Loucy (cell line): ENCODE measurements around the gene SCRN1.

Experiments
- H2AFZ ChIP-seq: fragments of 200-600 bp; sonication (generic); 2 replicates; pipeline ENCODE4 v1.6.0; 2016; ENCODE audit warnings: antibody characterized with exemption, mild to moderate bottlenecking, low read length, moderate library complexity
- H3F3A ChIP-seq: fragments of 200-600 bp; 2 replicates; pipeline ENCODE4 v1.6.0; 2016; ENCODE audit warnings: antibody characterized with exemption, low read depth, mild to moderate bottlenecking
- H3K27me3 ChIP-seq: fragments of 200-600 bp; sonication (generic); 2 replicates; pipeline ENCODE4 v1.6.1; 2014; ENCODE audit warnings: low read length, mild to moderate bottlenecking; ENCODE audit not compliant: insufficient read depth, poor library complexity, severe bottlenecking
- H3K36me3 ChIP-seq: fragments of 200-600 bp; sonication (generic); 2 replicates; pipeline ENCODE4 v1.6.1; 2016; ENCODE audit warnings: low read length; ENCODE audit not compliant: insufficient read depth
- H3K4me1 ChIP-seq: fragments of 200-600 bp; sonication (generic); 2 replicates; pipeline ENCODE4 v1.5.1; 2014; ENCODE audit warnings: low read length, mild to moderate bottlenecking; ENCODE audit not compliant: insufficient read depth, poor library complexity, severe bottlenecking
- H3K4me2 ChIP-seq: fragments of 200-600 bp; sonication (generic); 2 replicates; pipeline ENCODE4 v1.6.0; 2014; ENCODE audit warnings: antibody characterized with exemption, low read length, low read depth, mild to moderate bottlenecking; ENCODE audit not compliant: poor library complexity, severe bottlenecking
- H3K4me3 ChIP-seq: fragments of 200-600 bp; sonication (generic); 2 replicates; pipeline ENCODE4 v1.5.1; 2014; ENCODE audit warnings: low read length, mild to moderate bottlenecking, mixed read lengths; ENCODE audit not compliant: poor library complexity, severe bottlenecking
- H3K79me2 ChIP-seq: fragments of 200-600 bp; sonication (generic); 2 replicates; pipeline ENCODE4 v1.6.1; 2014; ENCODE audit warnings: low read length; ENCODE audit not compliant: insufficient read depth
- H3K9ac ChIP-seq: fragments of 200-600 bp; sonication (generic); 2 replicates; pipeline ENCODE4 v1.6.0; 2014; ENCODE audit warnings: mild to moderate bottlenecking, low read depth, low read length, moderate library complexity; ENCODE audit not compliant: poor library complexity, severe bottlenecking
- H3K9me2 ChIP-seq: fragments of 200-600 bp; sonication (generic); replicated peaks from 2 replicates; pipeline ENCODE4 v1.6.1; 2016; ENCODE audit warnings: low read depth, low read length, mixed read lengths
- H3K9me3 ChIP-seq: fragments of 200-600 bp; sonication (generic); 2 replicates; pipeline ENCODE4 v1.6.1; 2014; ENCODE audit warnings: mild to moderate bottlenecking, antibody characterized with exemption, low read length, low read depth; ENCODE audit not compliant: insufficient read depth
- H4K20me1 ChIP-seq: fragments of 200-600 bp; sonication (generic); 2 replicates; pipeline ENCODE4 v1.6.0; 2014; ENCODE audit warnings: antibody characterized with exemption, low read length, mild to moderate bottlenecking; ENCODE audit not compliant: insufficient read depth, poor library complexity, severe bottlenecking
- CTCF ChIP-seq: fragments of 200-600 bp; sonication (generic); conservative IDR thresholded peaks from 2 replicates; pipeline ENCODE4 v1.5.1; 2014; ENCODE audit warnings: mild to moderate bottlenecking, antibody characterized with exemption, low read length
- EZH2phosphoT487 ChIP-seq: fragments of 200-600 bp; IDR thresholded peaks from 2 replicates; pipeline ENCODE4 v1.6.1; 2018; ENCODE audit warnings: antibody characterized with exemption, mild to moderate bottlenecking, moderate library complexity, borderline replicate concordance

SCRN1 gene

GRCh38 chr7:30022991-30023390, 33.4 kb upstream of the SCRN1 start:
- peaks cover 48% of the 10 kb centered on the region for H3K4me1 ChIP-seq
- no peak for TF ChIP-seq CTCF
- no peak for TF ChIP-seq EZH2phosphoT487
- no peak overlapping the region for H2AFZ ChIP-seq
- H3K36me3 ChIP-seq = peaks cover 5% of the 10 kb centered on the region; the same call in 1 of the 2 replicates
- no peak overlapping the region for H3K9ac ChIP-seq
- H3K79me2 ChIP-seq = peaks cover 33% of the 10 kb centered on the region
- H3K9me3 ChIP-seq = no peaks in the 10 kb centered on the region
- H3K4me2 ChIP-seq = peak overlapping the region; percentile 84
- H3K9me2 ChIP-seq = no peaks in the 10 kb centered on the region
- H4K20me1 ChIP-seq = no peaks in the 10 kb centered on the region
- H3K27me3 ChIP-seq = no peaks in the 10 kb centered on the region
- H3F3A ChIP-seq = no peaks in the 10 kb centered on the region
- H3K4me3 ChIP-seq = peak overlapping the region; percentile 85

DNA sequence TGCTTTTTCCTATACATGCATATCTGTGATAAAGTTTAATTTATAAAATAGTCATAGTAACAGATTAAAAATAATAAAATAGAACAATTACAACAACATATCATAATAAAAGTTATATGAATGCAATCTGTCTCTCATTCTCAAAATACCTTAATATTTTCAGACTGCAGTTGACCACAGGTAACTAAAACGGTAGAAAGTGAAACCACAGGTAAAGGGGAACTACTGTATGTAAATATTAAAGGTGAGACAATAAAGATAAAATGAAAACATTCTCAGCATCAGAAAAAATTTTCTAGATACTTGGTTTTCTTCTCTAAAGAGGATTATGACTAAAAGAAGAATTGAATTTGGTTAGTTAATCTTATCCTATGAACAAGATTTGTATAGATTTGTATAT, 30.9 kb upstream of the SCRN1 start:
- H3F3A ChIP-seq = no peaks in the 10 kb centered on the region
- H3K4me2 ChIP-seq = peak overlapping the region; percentile 36
- no peak for TF ChIP-seq CTCF
- TF ChIP-seq EZH2phosphoT487 = no peak
- H4K20me1 ChIP-seq = no peaks in the 10 kb centered on the region
- H3K9me2 ChIP-seq = no peaks in the 10 kb centered on the region
- H3K36me3 ChIP-seq = peaks cover 5% of the 10 kb centered on the region; the same call in 1 of the 2 replicates
- peak overlapping the region; percentile 0 for H3K4me3 ChIP-seq
- no peak overlapping the region for H2AFZ ChIP-seq
- H3K4me1 ChIP-seq = peaks cover 40% of the 10 kb centered on the region
- peaks cover 25% of the 10 kb centered on the region for H3K79me2 ChIP-seq
- no peak overlapping the region for H3K9ac ChIP-seq
- no peaks in the 10 kb centered on the region for H3K27me3 ChIP-seq
- H3K9me3 ChIP-seq = no peaks in the 10 kb centered on the region

DNA sequence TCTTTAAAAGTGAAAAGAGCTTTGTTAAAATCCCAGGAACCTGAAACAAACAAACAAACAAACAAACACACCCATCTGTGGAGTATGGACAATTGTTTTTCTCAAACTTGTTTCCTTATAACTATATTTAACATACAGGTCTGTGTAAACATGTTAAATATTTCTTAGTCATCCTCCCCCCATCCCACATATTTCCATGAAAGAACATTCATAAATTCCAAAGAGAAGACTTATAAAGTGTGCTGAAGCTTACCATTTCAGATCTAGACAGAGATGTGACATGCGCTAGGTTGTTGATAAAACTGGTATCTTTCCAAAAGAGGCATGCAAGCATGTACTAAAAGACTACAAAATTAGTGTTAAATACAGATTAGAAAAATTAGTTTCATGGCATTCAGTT, 30.4 kb upstream of the SCRN1 start:
- TF ChIP-seq EZH2phosphoT487 = no peak
- TF ChIP-seq CTCF = no peak
- H3F3A ChIP-seq = no peaks in the 10 kb centered on the region

More for the DNA sequence above, 30.4 kb upstream of the SCRN1 start:
- Histone ChIP-seq H3K79me2 (peaks cover 19% of the 10 kb centered on the region; the same call in 1 of the 2 replicates), H4K20me1 (no peaks in the 10 kb centered on the region), H3K9me3 (no peaks in the 10 kb centered on the region), H3K36me3 (peaks cover 5% of the 10 kb centered on the region; the same call in 1 of the 2 replicates), H3K4me1 (peaks cover 34% of the 10 kb centered on the region), H3K4me3 (no peak overlapping the region), H2AFZ (no peak overlapping the region), H3K27me3 (no peaks in the 10 kb centered on the region), H3K9me2 (no peaks in the 10 kb centered on the region), H3K9ac (no peak overlapping the region), H3K4me2 (peak overlapping the region; percentile 36)
